Memory B cell (primary cell): ENCODE measurements around the gene NDUFC2.

Source experiments
- ATAC-seq: fragments of 150-1000 bp; cut with Tn5 transposase; 2 replicates; pipeline ENCODE4 v1.10.0; 2021; ENCODE audit warnings: low read depth, mild to moderate bottlenecking, moderate library complexity
- DNase-seq, 2 donors: peaks; one replicate each; pipeline ENCODE4 v3.0.0; 2022; ENCODE audit warnings: low spot score in 2 of 2
- H3K27ac Mint-ChIP-seq: one replicate; pipeline ENCODE4 v1.8.0; 2022; ENCODE audit warnings: mild to moderate bottlenecking, moderate library complexity, mixed read lengths
- H3K27me3 Mint-ChIP-seq: one replicate; pipeline ENCODE4 v1.8.0; 2022; ENCODE audit warnings: mixed read lengths
- H3K36me3 Mint-ChIP-seq: one replicate; pipeline ENCODE4 v1.8.0; 2022; ENCODE audit warnings: mild to moderate bottlenecking, mixed read lengths
- H3K4me1 Mint-ChIP-seq: one replicate; pipeline ENCODE4 v1.8.0; 2022; ENCODE audit warnings: mixed read lengths
- H3K4me3 Mint-ChIP-seq: one replicate; pipeline ENCODE4 v1.8.0; 2022; ENCODE audit warnings: mild to moderate bottlenecking, moderate library complexity, mixed read lengths
- H3K9me3 Mint-ChIP-seq: one replicate; pipeline ENCODE4 v1.8.0; 2022; ENCODE audit warnings: mixed read lengths

The NDUFC2 gene

GRCh38 chr11:78021611-78022010 is 58.1 kb downstream of the NDUFC2 start:
- H3K9me3 Mint-ChIP-seq: no peaks in the 10 kb centered on the region
- no peak for ATAC-seq
- no peak for DNase-seq
- no peaks in the 10 kb centered on the region for H3K36me3 Mint-ChIP-seq
- H3K4me1 Mint-ChIP-seq: peaks cover 3% of the 10 kb centered on the region
- no peak overlapping the region for H3K4me3 Mint-ChIP-seq
- peaks cover 15% of the 10 kb centered on the region for H3K27me3 Mint-ChIP-seq
- H3K27ac Mint-ChIP-seq: no peak overlapping the region

- Mint-ChIP-seq H3K27ac (no peak overlapping the region), H3K36me3 (no peaks in the 10 kb centered on the region), H3K27me3 (peaks cover 15% of the 10 kb centered on the region), H3K4me1 (peaks cover 10% of the 10 kb centered on the region), H3K4me3 (no peak overlapping the region), H3K9me3 (no peaks in the 10 kb centered on the region)
- ATAC-seq (no peak), DNase-seq (no peak)
Observed at GRCh38 chr11:78020246-78020645, 59.4 kb downstream of the NDUFC2 start.

GRCh38 chr11:78019808-78020207 is 59.9 kb downstream of the NDUFC2 start:
- no peak overlapping the region for H3K4me3 Mint-ChIP-seq
- ATAC-seq (no peak), DNase-seq (no peak)
- no peak overlapping the region for H3K27ac Mint-ChIP-seq
- H3K27me3 Mint-ChIP-seq: peaks cover 17% of the 10 kb centered on the region
- H3K4me1 Mint-ChIP-seq: peaks cover 10% of the 10 kb centered on the region
- no peaks in the 10 kb centered on the region for H3K9me3 Mint-ChIP-seq
- H3K36me3 Mint-ChIP-seq: no peaks in the 10 kb centered on the region
